ENCODE results near the gene QARS1. TPM values are rescaled to one million over a fixed set of nuclear protein-coding genes. Genes with fewer than 3 reads are reported as not detected.
A peak's percentile ranks its signal among the peaks of the same experiment; 100 is the strongest.

The QARS1 gene
- total RNA-seq, 4 donors from 2014 or later, result 297 to 451 (median 380) TPM

GRCh38 chr3:49123687-49124086 lies 19.1 kb upstream of the QARS1 start:
- Histone ChIP-seq H3K4me3 (no peak overlapping the region), H3K9me3 (no peaks in the 10 kb centered on the region), H3K4me1 (peaks cover 20% of the 10 kb centered on the region), H3K36me3 (peaks cover 62% of the 10 kb centered on the region), H3K27ac (no peak overlapping the region), H3K27me3 (no peaks in the 10 kb centered on the region)
- DNase-seq (ENCODE audit: low spot score in 2 of 2), result no peak
- TF ChIP-seq POLR2AphosphoS5 (IDR thresholded peaks at IDR 0.05), result no peak
- 93% methylated on average over 16 of the region's 17 CpGs for WGBS

GRCh38 chr3:49122886-49123545 lies 18.5 kb upstream of the QARS1 start:
- TF ChIP-seq POLR2AphosphoS5 (IDR thresholded peaks at IDR 0.05) (no peak), POLR2A (IDR thresholded peaks at IDR 0.05) (no peak), CTCF (IDR thresholded peaks at IDR 0.05) (no peak), EP300 (IDR thresholded peaks at IDR 0.05) (no peak)
- 86% methylated on average over 7 of the region's 17 CpGs for WGBS
- Histone ChIP-seq H3K4me1 (peaks cover 26% of the 10 kb centered on the region), H3K27me3 (no peaks in the 10 kb centered on the region), H3K36me3 (peaks cover 62% of the 10 kb centered on the region), H3K4me3 (no peak overlapping the region), H3K9me3 (no peaks in the 10 kb centered on the region), H3K27ac (no peak overlapping the region)
- no peak for DNase-seq (ENCODE audit: low spot score in 2 of 2)

GRCh38 chr3:49122451-49122850 lies 17.9 kb upstream of the QARS1 start:
- H3K36me3 ChIP-seq, result peaks cover 67% of the 10 kb centered on the region
- TF ChIP-seq CTCF (IDR thresholded peaks at IDR 0.05), result no peak
- no peak for TF ChIP-seq EP300 (IDR thresholded peaks at IDR 0.05)
- no peak for TF ChIP-seq POLR2A (IDR thresholded peaks at IDR 0.05)
- TF ChIP-seq POLR2AphosphoS5 (IDR thresholded peaks at IDR 0.05), result no peak

GRCh38 chr3:49122022-49122421 lies 17.5 kb upstream of the QARS1 start:
- peaks cover 26% of the 10 kb centered on the region for H3K4me1 ChIP-seq
- H3K36me3 ChIP-seq, result peaks cover 71% of the 10 kb centered on the region
- no peak for DNase-seq (ENCODE audit: low spot score in 2 of 2)
- H3K27me3 ChIP-seq, result no peaks in the 10 kb centered on the region
- H3K9me3 ChIP-seq, result no peaks in the 10 kb centered on the region
- H3K4me3 ChIP-seq, result no peak overlapping the region
- H3K27ac ChIP-seq, result no peak overlapping the region
- TF ChIP-seq POLR2AphosphoS5 (IDR thresholded peaks at IDR 0.05) (no peak), POLR2A (IDR thresholded peaks at IDR 0.05) (no peak), EP300 (IDR thresholded peaks at IDR 0.05) (no peak), CTCF (IDR thresholded peaks at IDR 0.05) (no peak)
- WGBS, result 92% methylated on average over 12 of the region's 12 CpGs

More at GRCh38 chr3:49122451-49122850, 17.9 kb upstream of the QARS1 start:
- 67% methylated on average over 4 of the region's 7 CpGs for WGBS
- no peak overlapping the region for H3K4me3 ChIP-seq
- DNase-seq (ENCODE audit: low spot score in 2 of 2), result no peak
- no peak overlapping the region for H3K27ac ChIP-seq
- H3K27me3 ChIP-seq, result no peaks in the 10 kb centered on the region
- H3K9me3 ChIP-seq, result no peaks in the 10 kb centered on the region
- H3K4me1 ChIP-seq, result peaks cover 26% of the 10 kb centered on the region

GRCh38 chr3:49121132-49121736 lies 16.7 kb upstream of the QARS1 start:
- no peaks in the 10 kb centered on the region for H3K27me3 ChIP-seq
- H3K4me1 ChIP-seq, result peaks cover 26% of the 10 kb centered on the region
- H3K9me3 ChIP-seq, result no peaks in the 10 kb centered on the region
- TF ChIP-seq EP300 (IDR thresholded peaks at IDR 0.05), result no peak
- no peak for TF ChIP-seq POLR2AphosphoS5 (IDR thresholded peaks at IDR 0.05)
- no peak for TF ChIP-seq CTCF (IDR thresholded peaks at IDR 0.05)
- no peak for TF ChIP-seq POLR2A (IDR thresholded peaks at IDR 0.05)
- WGBS, result 75% methylated on average over 13 of the region's 17 CpGs
- peak overlapping the region; percentile 89 for H3K27ac ChIP-seq
- peaks cover 75% of the 10 kb centered on the region for H3K36me3 ChIP-seq
- peak overlapping the region; percentile 62 for H3K4me3 ChIP-seq
- DNase-seq (ENCODE audit: low spot score in 2 of 2), result no peak

Measured in suprapubic skin (tissue), 4 donors.